GM18868 (cell line): Measurements from ENCODE around the gene RNF227.
"Not testable (repeated sequence)": the region's sequence is repeated elsewhere in the genome, so short reads cannot be mapped to it uniquely, and the experiment has no call there.

Source experiments
- ATAC-seq: cut with Tn5 transposase; IDR thresholded peaks from one replicate; pipeline ENCODE4 v1.9.1; 2021; ENCODE audit warnings: mild to moderate bottlenecking, moderate library complexity; ENCODE audit not compliant: unreplicated experiment

Gene RNF227

GRCh38 chr17:7864995-7865650, 51.0 kb downstream of the RNF227 start:
- no peak for ATAC-seq

- not testable (repeated sequence) for ATAC-seq
Observed at GRCh38 chr17:7864384-7864783, 51.7 kb downstream of the RNF227 start.
